Naive thymus-derived CD4-positive, alpha-beta T cell (primary cell): Measurements from ENCODE around the gene DEFB119. TPM values are rescaled to one million over a fixed set of nuclear protein-coding genes. Genes with fewer than 3 reads are reported as not detected.

ENCODE experiments used
- polyA plus RNA-seq, 2 donors: library from polyadenylated mRNA; unstranded; fragments of 300-500 nt; fragmentation: Illumina TruSeq; gene quantifications; one replicate each; pipeline ENCODE4 v1.2.3, GENCODE V29; 2021
- total RNA-seq, 6 experiments: library from RNA in 5 of 6; stranded (reverse) in 5 of 6; gene quantifications; 1 replicate in 5 of 6; 2 replicates in 1 of 6; pipeline ENCODE4 v1.2.3 and lab custom pipeline; 2021 to 2026

DEFB119 gene
- total and polyA plus RNA-seq, 7 experiments from 2014 or later = not detected

Other genes with a start within 250 kb of the DEFB119 start
- not detected for gene DEFB115, start 132.9 kb downstream of the DEFB119 start, total RNA-seq
- not detected for gene DEFB115, start 132.9 kb downstream of the DEFB119 start, polyA plus RNA-seq
- gene DEFB116, start 82.0 kb downstream of the DEFB119 start, total RNA-seq = not detected
- not detected for gene DEFB116, start 82.0 kb downstream of the DEFB119 start, polyA plus RNA-seq
- gene DEFB118, start 22.0 kb downstream of the DEFB119 start, total RNA-seq = not detected
- not detected for gene DEFB118, start 22.0 kb downstream of the DEFB119 start, polyA plus RNA-seq
- not detected for gene DEFB121, start 15.6 kb upstream of the DEFB119 start, total RNA-seq
- gene DEFB121, start 15.6 kb upstream of the DEFB119 start, polyA plus RNA-seq = not detected
- not detected for gene DEFB123, start 50.0 kb upstream of the DEFB119 start, total RNA-seq
- gene DEFB123, start 50.0 kb upstream of the DEFB119 start, polyA plus RNA-seq = not detected
- not detected for gene DEFB124, start 84.5 kb upstream of the DEFB119 start, total RNA-seq
- gene DEFB124, start 84.5 kb upstream of the DEFB119 start, polyA plus RNA-seq = not detected
- not detected for gene REM1, start 84.7 kb upstream of the DEFB119 start, total RNA-seq
- not detected for gene REM1, start 84.7 kb upstream of the DEFB119 start, polyA plus RNA-seq
- gene HM13, start 123.9 kb upstream of the DEFB119 start, total RNA-seq = 100 to 1,000 TPM; 102 to 197 (median 133) TPM
- 100 to 1,000 TPM; 109 to 140 TPM for gene HM13, start 123.9 kb upstream of the DEFB119 start, polyA plus RNA-seq
- gene ID1, start 214.7 kb upstream of the DEFB119 start, total RNA-seq = 10 to 100 TPM in 1 of 5 experiments, 1 to 10 TPM in 1, under 1 TPM in 3; 0.41 to 16.9 (median 0.62) TPM
- not detected for gene ID1, start 214.7 kb upstream of the DEFB119 start, polyA plus RNA-seq
- not detected for gene COX4I2, start 247.3 kb upstream of the DEFB119 start, total RNA-seq
- not detected for gene COX4I2, start 247.3 kb upstream of the DEFB119 start, polyA plus RNA-seq